Astrocyte (in vitro differentiated cells and primary cell): ENCODE data around the gene NCMAP. TPM values are rescaled to one million over a fixed set of nuclear protein-coding genes. Genes with fewer than 3 reads are reported as not detected.
"Not testable (repeated sequence)": the region's sequence is repeated elsewhere in the genome, so short reads cannot be mapped to it uniquely, and the experiment has no call there.

Experiments used
- DNase-seq: peaks from one replicate; pipeline ENCODE4 v3.0.0-alpha.2; 2010; ENCODE audit warnings: low read depth
- FAIRE-seq: peaks from 2 replicates; lab custom pipeline; 2011; peaks lifted over from hg19 to GRCh38; lab: Jason Lieb, UNC
- H2AFZ ChIP-seq: 2 replicates; pipeline ENCODE4 v1.6.0; 2012; ENCODE audit warnings: low read depth, low read length, inconsistent platforms
- H3K27ac ChIP-seq: 2 replicates; pipeline ENCODE4 v1.5.1; 2011; ENCODE audit warnings: low read depth, low read length, inconsistent platforms
- H3K27me3 ChIP-seq: 2 replicates; pipeline ENCODE4 v1.6.0; 2011; ENCODE audit warnings: low read length, inconsistent platforms; ENCODE audit not compliant: insufficient read depth
- H3K36me3 ChIP-seq: 2 replicates; pipeline ENCODE4 v1.5.1; 2011; ENCODE audit warnings: low read length, inconsistent platforms; ENCODE audit not compliant: insufficient read depth
- H3K4me1 ChIP-seq: 2 replicates; pipeline ENCODE4 v1.5.1; 2011; ENCODE audit warnings: low read length, inconsistent platforms; ENCODE audit not compliant: insufficient read depth
- H3K4me2 ChIP-seq: 2 replicates; pipeline ENCODE4 v1.6.0; 2012; ENCODE audit warnings: low read length, inconsistent platforms
- H3K4me3 ChIP-seq: 2 replicates; pipeline ENCODE4 v1.5.1; 2011; ENCODE audit warnings: low read depth, mild to moderate bottlenecking, low read length, inconsistent platforms; ENCODE audit not compliant: insufficient read depth
- H3K79me2 ChIP-seq: 2 replicates; pipeline ENCODE4 v1.6.0; 2012; ENCODE audit warnings: mild to moderate bottlenecking, low read length, inconsistent platforms; ENCODE audit not compliant: insufficient read depth
- H3K9ac ChIP-seq: 2 replicates; pipeline ENCODE4 v1.6.0; 2012; ENCODE audit warnings: mild to moderate bottlenecking, low read length, inconsistent platforms
- H3K9me3 ChIP-seq: 2 replicates; pipeline ENCODE4 v1.5.1; 2012; ENCODE audit warnings: low read depth, mild to moderate bottlenecking, low read length, inconsistent platforms; ENCODE audit not compliant: insufficient read depth
- H4K20me1 ChIP-seq: 2 replicates; pipeline ENCODE4 v1.6.0; 2012; ENCODE audit warnings: low read length, inconsistent platforms; ENCODE audit not compliant: insufficient read depth
- H3K27ac Mint-ChIP-seq: one replicate; pipeline ENCODE4 v1.8.0; 2021; ENCODE audit warnings: mild to moderate bottlenecking, mixed read lengths; ENCODE audit not compliant: unreplicated experiment
- H3K27me3 Mint-ChIP-seq: one replicate; pipeline ENCODE4 v1.8.0; 2021; ENCODE audit warnings: low read depth, mixed read lengths; ENCODE audit not compliant: unreplicated experiment
- H3K36me3 Mint-ChIP-seq: one replicate; pipeline ENCODE4 v1.8.0; 2021; ENCODE audit warnings: low read depth, mixed read lengths; ENCODE audit not compliant: unreplicated experiment
- H3K4me1 Mint-ChIP-seq: one replicate; pipeline ENCODE4 v1.8.0; 2021; ENCODE audit warnings: low read depth, mixed read lengths; ENCODE audit not compliant: unreplicated experiment
- H3K4me3 Mint-ChIP-seq: one replicate; pipeline ENCODE4 v1.8.0; 2021; ENCODE audit warnings: mild to moderate bottlenecking, moderate library complexity, mixed read lengths; ENCODE audit not compliant: unreplicated experiment
- H3K9me3 Mint-ChIP-seq: one replicate; pipeline ENCODE4 v1.8.0; 2021; ENCODE audit warnings: mild to moderate bottlenecking, mixed read lengths; ENCODE audit not compliant: unreplicated experiment
- EZH2 ChIP-seq: IDR thresholded peaks from 2 replicates; pipeline ENCODE4 v1.6.1; 2012; ENCODE audit warnings: mild to moderate bottlenecking, low read length, inconsistent platforms; ENCODE audit not compliant: insufficient read depth
- total RNA-seq: library from RNA; stranded (reverse); gene quantifications from 2 replicates; pipeline ENCODE4 v1.2.1, GENCODE V29; 2021
- TF ChIP-seq, protein P1 (sequence below): IDR thresholded peaks from 2 replicates; pipeline ENCODE4 v1.5.1; 2011; ENCODE audit warnings: low read depth, mild to moderate bottlenecking, inconsistent platforms, low read length, moderate library complexity; ENCODE audit not compliant: insufficient read depth

NCMAP gene
- total RNA-seq, 1 donor from 2014 or later, result not detected

GRCh38 chr1:24526045-24526444, 29.8 kb upstream of the NCMAP start:
- Mint-ChIP-seq H3K9me3 (no peaks in the 10 kb centered on the region), H3K4me3 (no peak overlapping the region), H3K36me3 (no peaks in the 10 kb centered on the region), H3K27me3 (no peaks in the 10 kb centered on the region), H3K4me1 (no peaks in the 10 kb centered on the region), H3K27ac (no peak overlapping the region)
- no peaks in the 10 kb centered on the region for H3K36me3 ChIP-seq
- no peaks in the 10 kb centered on the region for H3K27me3 ChIP-seq
- FAIRE-seq (no peak), DNase-seq (no peak)
- no peak overlapping the region for H3K4me2 ChIP-seq
- no peak overlapping the region for H3K4me3 ChIP-seq
- no peaks in the 10 kb centered on the region for H3K4me1 ChIP-seq
- no peaks in the 10 kb centered on the region for H3K79me2 ChIP-seq
- no peaks in the 10 kb centered on the region for H4K20me1 ChIP-seq
- H2AFZ ChIP-seq, result no peak overlapping the region
- H3K27ac ChIP-seq, result no peak overlapping the region
- TF ChIP-seq, protein P1, sequence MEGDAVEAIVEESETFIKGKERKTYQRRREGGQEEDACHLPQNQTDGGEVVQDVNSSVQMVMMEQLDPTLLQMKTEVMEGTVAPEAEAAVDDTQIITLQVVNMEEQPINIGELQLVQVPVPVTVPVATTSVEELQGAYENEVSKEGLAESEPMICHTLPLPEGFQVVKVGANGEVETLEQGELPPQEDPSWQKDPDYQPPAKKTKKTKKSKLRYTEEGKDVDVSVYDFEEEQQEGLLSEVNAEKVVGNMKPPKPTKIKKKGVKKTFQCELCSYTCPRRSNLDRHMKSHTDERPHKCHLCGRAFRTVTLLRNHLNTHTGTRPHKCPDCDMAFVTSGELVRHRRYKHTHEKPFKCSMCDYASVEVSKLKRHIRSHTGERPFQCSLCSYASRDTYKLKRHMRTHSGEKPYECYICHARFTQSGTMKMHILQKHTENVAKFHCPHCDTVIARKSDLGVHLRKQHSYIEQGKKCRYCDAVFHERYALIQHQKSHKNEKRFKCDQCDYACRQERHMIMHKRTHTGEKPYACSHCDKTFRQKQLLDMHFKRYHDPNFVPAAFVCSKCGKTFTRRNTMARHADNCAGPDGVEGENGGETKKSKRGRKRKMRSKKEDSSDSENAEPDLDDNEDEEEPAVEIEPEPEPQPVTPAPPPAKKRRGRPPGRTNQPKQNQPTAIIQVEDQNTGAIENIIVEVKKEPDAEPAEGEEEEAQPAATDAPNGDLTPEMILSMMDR, result no peak
- no peak for TF ChIP-seq EZH2
- H3K9ac ChIP-seq, result no peak overlapping the region
- no peaks in the 10 kb centered on the region for H3K9me3 ChIP-seq

- Histone ChIP-seq H3K79me2 (no peaks in the 10 kb centered on the region), H3K27ac (no peak overlapping the region), H3K27me3 (no peaks in the 10 kb centered on the region), H3K4me2 (no peak overlapping the region), H3K4me1 (no peaks in the 10 kb centered on the region), H3K9me3 (no peaks in the 10 kb centered on the region), H3K4me3 (no peak overlapping the region), H2AFZ (no peak overlapping the region), H3K36me3 (no peaks in the 10 kb centered on the region), H3K9ac (no peak overlapping the region), H4K20me1 (no peaks in the 10 kb centered on the region)
- Mint-ChIP-seq H3K9me3 (no peaks in the 10 kb centered on the region), H3K27ac (no peak overlapping the region), H3K27me3 (no peaks in the 10 kb centered on the region), H3K36me3 (no peaks in the 10 kb centered on the region), H3K4me3 (no peak overlapping the region), H3K4me1 (no peaks in the 10 kb centered on the region)
- no peak for DNase-seq
- TF ChIP-seq, protein P1, result peak; percentile 54
- TF ChIP-seq EZH2, result no peak
- no peak for FAIRE-seq
Observed at GRCh38 chr1:24526940-24527542, 28.8 kb upstream of the NCMAP start.

DNA sequence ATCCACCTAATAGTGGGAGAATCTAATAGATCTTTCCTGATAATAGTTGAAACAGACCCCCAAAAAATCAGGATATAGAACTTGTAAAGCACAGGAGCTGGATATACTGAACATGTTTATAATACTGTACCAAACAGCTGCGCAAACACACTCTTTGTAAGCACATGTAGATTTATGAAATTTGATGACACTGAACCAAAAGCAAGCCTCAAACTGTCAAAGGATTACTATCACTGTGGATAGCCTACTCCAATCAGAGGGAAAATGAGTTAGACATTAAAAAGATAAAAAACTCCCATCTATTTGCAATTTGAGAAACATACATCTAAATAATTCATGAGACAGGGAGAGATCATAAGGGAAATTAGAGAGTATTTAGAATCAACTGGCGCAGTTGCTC, 27.1 kb upstream of the NCMAP start:
- no peaks in the 10 kb centered on the region for H3K36me3 Mint-ChIP-seq
- no peaks in the 10 kb centered on the region for H3K79me2 ChIP-seq
- no peak overlapping the region for H3K4me2 ChIP-seq
- TF ChIP-seq EZH2, result no peak
- TF ChIP-seq, protein P1, result no peak
- no peaks in the 10 kb centered on the region for H3K27me3 ChIP-seq
- no peak overlapping the region for H3K4me3 ChIP-seq
- H3K9me3 Mint-ChIP-seq, result no peaks in the 10 kb centered on the region
- no peak for FAIRE-seq
- DNase-seq, result no peak
- no peaks in the 10 kb centered on the region for H3K9me3 ChIP-seq
- H4K20me1 ChIP-seq, result no peaks in the 10 kb centered on the region
- no peaks in the 10 kb centered on the region for H3K36me3 ChIP-seq
- H3K27me3 Mint-ChIP-seq, result no peaks in the 10 kb centered on the region
- H3K4me1 Mint-ChIP-seq, result no peaks in the 10 kb centered on the region
- H3K27ac Mint-ChIP-seq, result no peak overlapping the region
- no peak overlapping the region for H3K9ac ChIP-seq
- H3K4me3 Mint-ChIP-seq, result no peak overlapping the region
- no peak overlapping the region for H3K27ac ChIP-seq
- H3K4me1 ChIP-seq, result no peaks in the 10 kb centered on the region
- H2AFZ ChIP-seq, result no peak overlapping the region

DNA sequence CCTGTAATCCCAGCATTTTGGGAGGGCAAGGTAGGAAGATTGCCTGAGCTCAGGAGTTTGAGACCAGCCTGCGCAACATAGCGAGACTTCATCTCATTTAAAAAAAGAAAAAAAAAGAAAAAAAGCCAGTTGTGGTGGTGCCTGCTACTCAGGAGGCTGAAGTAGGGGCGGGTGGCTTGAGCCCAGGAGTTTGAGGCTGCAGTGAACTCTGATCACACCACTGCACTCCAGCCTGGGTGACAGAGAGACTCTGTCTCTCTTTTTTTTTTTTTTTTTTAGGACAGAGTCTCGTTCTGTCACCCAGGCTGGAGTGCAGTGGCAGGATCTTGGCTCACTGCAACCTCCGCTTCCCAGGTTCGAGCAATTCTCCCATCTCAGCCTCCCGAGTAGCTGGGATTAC, 26.6 kb upstream of the NCMAP start:
- not testable (repeated sequence) for H3K27me3 ChIP-seq, H2AFZ ChIP-seq, H4K20me1 ChIP-seq, H3K4me1 Mint-ChIP-seq, H3K27ac Mint-ChIP-seq, H3K9ac ChIP-seq, H3K4me3 ChIP-seq, H3K9me3 ChIP-seq, FAIRE-seq, DNase-seq, H3K27me3 Mint-ChIP-seq, H3K4me2 ChIP-seq, H3K9me3 Mint-ChIP-seq, H3K36me3 Mint-ChIP-seq, H3K4me1 ChIP-seq, H3K79me2 ChIP-seq, H3K36me3 ChIP-seq, H3K4me3 Mint-ChIP-seq, H3K27ac ChIP-seq
